ENCODE data around the gene RBM19.

Gene RBM19

GRCh38 chr12:113850309-113851056 is 115.6 kb downstream of the RBM19 start:
- no peak for DNase-seq

GRCh38 chr12:113847856-113848255 is 118.3 kb downstream of the RBM19 start:
- DNase-seq = no peak

- DNase-seq = no peak
Observed at GRCh38 chr12:113846883-113847755, 119.0 kb downstream of the RBM19 start.

- peak in 2 of 3 experiments; percentile 13 to 43 for DNase-seq
Observed at GRCh38 chr12:113845900-113846674, 120.0 kb downstream of the RBM19 start.

GRCh38 chr12:113844495-113845210 is 121.5 kb downstream of the RBM19 start:
- DNase-seq = peak; percentile 61 to 90 (median 76)

GRCh38 chr12:113842699-113843098 is 123.4 kb downstream of the RBM19 start:
- DNase-seq = no peak

- no peak for DNase-seq
Observed at GRCh38 chr12:113841786-113842185, 124.3 kb downstream of the RBM19 start.

GRCh38 chr12:113840401-113841042 is 125.6 kb downstream of the RBM19 start:
- DNase-seq = no peak

GRCh38 chr12:113838896-113839295 is 127.2 kb downstream of the RBM19 start:
- no peak for DNase-seq

- DNase-seq = no peak
Observed at GRCh38 chr12:113837528-113838296, 128.4 kb downstream of the RBM19 start.

GRCh38 chr12:113837084-113837483 is 129.0 kb downstream of the RBM19 start:
- no peak for DNase-seq

- peak in 2 of 3 experiments; percentile 58 to 67 for DNase-seq
Observed at GRCh38 chr12:113835896-113836295, 130.2 kb downstream of the RBM19 start.

GRCh38 chr12:113835433-113835832 is 130.7 kb downstream of the RBM19 start:
- peak in 1 of 3 experiments; percentile 60 for DNase-seq

GRCh38 chr12:113833422-113833821 is 132.7 kb downstream of the RBM19 start:
- no peak for DNase-seq

GRCh38 chr12:113831476-113831875 is 134.6 kb downstream of the RBM19 start:
- peak in 2 of 3 experiments; percentile 24 to 38 for DNase-seq

- no peak for DNase-seq
Observed at GRCh38 chr12:113831016-113831415, 135.1 kb downstream of the RBM19 start.

- DNase-seq = no peak
Observed at GRCh38 chr12:113829212-113829611, 136.9 kb downstream of the RBM19 start.

GRCh38 chr12:113827539-113828114 is 138.5 kb downstream of the RBM19 start:
- peak in 1 of 3 experiments; percentile 7 for DNase-seq

GRCh38 chr12:113826805-113827538 is 139.2 kb downstream of the RBM19 start:
- no peak for DNase-seq

- DNase-seq = peak in 1 of 3 experiments; percentile 15
Observed at GRCh38 chr12:113825705-113826104, 140.4 kb downstream of the RBM19 start.

All from NCI-H1417 (cell line).